Duodenal mucosa (tissue), 2 donors: ENCODE data around the gene MED17.
"Not testable (repeated sequence)": the region's sequence is repeated elsewhere in the genome, so short reads cannot be mapped to it uniquely, and the experiment has no call there.

Source experiments
- H3K27ac ChIP-seq: one replicate; pipeline ENCODE4 v1.7.0; 2013; ENCODE audit warnings: low read depth, low read length
- H3K27me3 ChIP-seq, 2 donors: one replicate each; pipeline ENCODE4 v1.7.0; 2013; ENCODE audit warnings: low read length in 2 of 2, control low read depth in 1 of 2; ENCODE audit not compliant: insufficient read depth in 2 of 2, control insufficient read depth in 1 of 2
- H3K36me3 ChIP-seq, 2 donors: one replicate each; pipeline ENCODE4 v1.7.0; 2013; ENCODE audit warnings: low read length in 2 of 2, control low read depth in 1 of 2; ENCODE audit not compliant: insufficient read depth in 2 of 2, control insufficient read depth in 1 of 2
- H3K4me1 ChIP-seq, 2 donors: one replicate each; pipeline ENCODE4 v1.7.0; 2013; ENCODE audit warnings: low read length in 2 of 2, control low read depth in 1 of 2; ENCODE audit not compliant: insufficient read depth in 2 of 2, control insufficient read depth in 1 of 2
- H3K4me3 ChIP-seq, 2 donors: one replicate each; pipeline ENCODE4 v1.7.0; 2013; ENCODE audit warnings: low read length in 2 of 2, low read depth in 1 of 2
- H3K9ac ChIP-seq, 2 donors: one replicate each; pipeline ENCODE4 v1.7.0; 2013; ENCODE audit warnings: low read length in 2 of 2, low read depth in 1 of 2
- H3K9me3 ChIP-seq, 2 donors: one replicate each; pipeline ENCODE4 v1.7.0; 2013; ENCODE audit warnings: low read length in 2 of 2, control low read depth in 1 of 2; ENCODE audit not compliant: control insufficient read depth in 1 of 2

MED17 gene

GRCh38 chr11:93757301-93757700 is 26.8 kb upstream of the MED17 start:
- Histone ChIP-seq H3K27me3 (no peaks in the 10 kb centered on the region), H3K36me3 (peaks cover 18 to 60% of the 10 kb centered on the region in 2 donors), H3K4me1 (no peaks in the 10 kb centered on the region), H3K27ac (no peak overlapping the region), H3K9ac (no peak overlapping the region), H3K9me3 (no peaks in the 10 kb centered on the region), H3K4me3 (no peak overlapping the region)

- H3K9ac ChIP-seq = no peak overlapping the region
- H3K36me3 ChIP-seq = peaks cover 18 to 67% of the 10 kb centered on the region in 2 donors
- no peak overlapping the region for H3K4me3 ChIP-seq
- H3K9me3 ChIP-seq = no peaks in the 10 kb centered on the region
- no peaks in the 10 kb centered on the region for H3K27me3 ChIP-seq
- no peak overlapping the region for H3K27ac ChIP-seq
- no peaks in the 10 kb centered on the region for H3K4me1 ChIP-seq
Observed at GRCh38 chr11:93757924-93758865, 25.9 kb upstream of the MED17 start.

- H3K4me1 ChIP-seq, H3K9ac ChIP-seq, H3K27ac ChIP-seq, H3K27me3 ChIP-seq, H3K4me3 ChIP-seq, H3K9me3 ChIP-seq: not testable (repeated sequence)
- H3K36me3 ChIP-seq = peaks cover 18 to 76% of the 10 kb centered on the region in 2 donors
Observed at GRCh38 chr11:93759123-93759522, 25.0 kb upstream of the MED17 start.

- peaks cover 7 to 61% of the 10 kb centered on the region in 2 donors for H3K36me3 ChIP-seq
Observed at GRCh38 chr11:93761910-93762309, 22.2 kb upstream of the MED17 start.

GRCh38 chr11:93765551-93765950 is 18.5 kb upstream of the MED17 start:
- Histone ChIP-seq H3K36me3 (peaks cover 0 to 27% of the 10 kb centered on the region in 2 donors), H3K4me3 (no peak overlapping the region), H3K27me3 (no peaks in the 10 kb centered on the region), H3K9ac (no peak overlapping the region), H3K9me3 (no peaks in the 10 kb centered on the region), H3K27ac (no peak overlapping the region), H3K4me1 (no peaks in the 10 kb centered on the region)

More at GRCh38 chr11:93761910-93762309, 22.2 kb upstream of the MED17 start:
- H3K4me3 ChIP-seq = no peak overlapping the region
- H3K4me1 ChIP-seq = no peaks in the 10 kb centered on the region
- no peaks in the 10 kb centered on the region for H3K9me3 ChIP-seq
- no peaks in the 10 kb centered on the region for H3K27me3 ChIP-seq
- no peak overlapping the region for H3K27ac ChIP-seq
- H3K9ac ChIP-seq = no peak overlapping the region

GRCh38 chr11:93766504-93766903 is 17.6 kb upstream of the MED17 start:
- H3K4me1 ChIP-seq = no peaks in the 10 kb centered on the region
- no peak overlapping the region for H3K27ac ChIP-seq
- H3K9ac ChIP-seq = no peak overlapping the region
- no peak overlapping the region for H3K4me3 ChIP-seq
- no peaks in the 10 kb centered on the region for H3K9me3 ChIP-seq
- H3K36me3 ChIP-seq = peaks cover 0 to 22% of the 10 kb centered on the region in 2 donors
- no peaks in the 10 kb centered on the region for H3K27me3 ChIP-seq

GRCh38 chr11:93767018-93767417 is 17.1 kb upstream of the MED17 start:
- H3K4me1 ChIP-seq = no peaks in the 10 kb centered on the region
- no peak overlapping the region for H3K4me3 ChIP-seq
- H3K9ac ChIP-seq = no peak overlapping the region
- H3K27me3 ChIP-seq = no peaks in the 10 kb centered on the region
- no peak overlapping the region for H3K27ac ChIP-seq
- peaks cover 0 to 20% of the 10 kb centered on the region in 2 donors for H3K36me3 ChIP-seq
- H3K9me3 ChIP-seq = no peaks in the 10 kb centered on the region

- Histone ChIP-seq H3K9me3 (no peaks in the 10 kb centered on the region), H3K27me3 (no peaks in the 10 kb centered on the region), H3K4me3 (no peak overlapping the region), H3K9ac (no peak overlapping the region), H3K4me1 (no peaks in the 10 kb centered on the region), H3K36me3 (no peaks in the 10 kb centered on the region), H3K27ac (no peak overlapping the region)
Observed at GRCh38 chr11:93770160-93770559, 13.9 kb upstream of the MED17 start.

- Histone ChIP-seq H3K36me3 (no peaks in the 10 kb centered on the region), H3K9ac (no peak overlapping the region), H3K9me3 (no peaks in the 10 kb centered on the region), H3K4me1 (no peaks in the 10 kb centered on the region), H3K4me3 (no peak overlapping the region), H3K27me3 (no peaks in the 10 kb centered on the region), H3K27ac (no peak overlapping the region)
Observed at GRCh38 chr11:93772123-93772522, 12.0 kb upstream of the MED17 start.

- no peak overlapping the region for H3K9ac ChIP-seq
Observed at GRCh38 chr11:93773045-93773477, 11.0 kb upstream of the MED17 start.

More at GRCh38 chr11:93773045-93773477, 11.0 kb upstream of the MED17 start:
- Histone ChIP-seq H3K4me3 (no peak overlapping the region), H3K4me1 (no peaks in the 10 kb centered on the region), H3K27me3 (no peaks in the 10 kb centered on the region), H3K27ac (no peak overlapping the region), H3K9me3 (no peaks in the 10 kb centered on the region), H3K36me3 (no peaks in the 10 kb centered on the region)
